ENCODE results near the gene ALDH4A1. TPM values are rescaled to one million over a fixed set of nuclear protein-coding genes. Genes with fewer than 3 reads are reported as not detected.

The ALDH4A1 gene
- total RNA-seq, 2 donors from 2014 or later = 4.7 to 15.5 TPM

DNA sequence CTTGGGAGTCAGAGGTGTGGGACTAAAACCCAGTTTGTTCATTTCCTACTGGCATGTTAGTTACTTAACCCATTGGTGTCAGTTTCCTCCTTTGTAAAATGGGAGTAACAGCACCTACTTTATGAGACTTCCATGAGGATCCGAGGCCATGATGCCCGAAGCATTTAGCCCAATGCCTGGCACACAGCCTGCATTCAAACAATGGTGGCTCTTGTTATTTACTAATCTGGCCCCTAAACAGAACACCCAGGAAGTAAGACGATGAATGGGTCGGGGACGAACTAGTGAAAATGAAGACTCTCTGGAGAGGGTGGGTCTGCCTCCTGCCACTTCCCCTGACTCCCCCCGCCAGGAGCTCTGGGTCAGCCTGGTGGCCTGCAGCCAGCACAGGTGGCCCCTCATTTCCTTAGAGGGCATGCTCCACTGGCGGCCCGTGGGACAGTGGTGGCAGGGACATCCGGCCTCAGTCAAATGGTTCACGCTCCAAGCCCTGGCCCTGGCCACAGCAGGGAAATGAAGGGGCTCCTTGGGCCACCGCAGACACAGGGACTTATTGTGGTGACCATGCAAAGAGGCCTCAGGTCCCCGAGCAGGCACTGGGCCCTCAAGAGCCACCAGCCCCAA, 33.4 kb downstream of the ALDH4A1 start:
- ATAC-seq (no peak), DNase-seq (no peak)
- intact Hi-C loops (cut with DNase I) = no loop called here
- no peaks in the 10 kb centered on the region for H3K27me3 ChIP-seq
- TF ChIP-seq, protein P1, sequence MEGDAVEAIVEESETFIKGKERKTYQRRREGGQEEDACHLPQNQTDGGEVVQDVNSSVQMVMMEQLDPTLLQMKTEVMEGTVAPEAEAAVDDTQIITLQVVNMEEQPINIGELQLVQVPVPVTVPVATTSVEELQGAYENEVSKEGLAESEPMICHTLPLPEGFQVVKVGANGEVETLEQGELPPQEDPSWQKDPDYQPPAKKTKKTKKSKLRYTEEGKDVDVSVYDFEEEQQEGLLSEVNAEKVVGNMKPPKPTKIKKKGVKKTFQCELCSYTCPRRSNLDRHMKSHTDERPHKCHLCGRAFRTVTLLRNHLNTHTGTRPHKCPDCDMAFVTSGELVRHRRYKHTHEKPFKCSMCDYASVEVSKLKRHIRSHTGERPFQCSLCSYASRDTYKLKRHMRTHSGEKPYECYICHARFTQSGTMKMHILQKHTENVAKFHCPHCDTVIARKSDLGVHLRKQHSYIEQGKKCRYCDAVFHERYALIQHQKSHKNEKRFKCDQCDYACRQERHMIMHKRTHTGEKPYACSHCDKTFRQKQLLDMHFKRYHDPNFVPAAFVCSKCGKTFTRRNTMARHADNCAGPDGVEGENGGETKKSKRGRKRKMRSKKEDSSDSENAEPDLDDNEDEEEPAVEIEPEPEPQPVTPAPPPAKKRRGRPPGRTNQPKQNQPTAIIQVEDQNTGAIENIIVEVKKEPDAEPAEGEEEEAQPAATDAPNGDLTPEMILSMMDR (IDR thresholded peaks at IDR 0.05) = no peak
- TF ChIP-seq POLR2A (IDR thresholded peaks at IDR 0.05) = no peak
- no peak overlapping the region for H3K27ac ChIP-seq
- 63 to 69% methylated on average over 9 to 11 of the region's 12 CpGs for WGBS, 2 donors
- no peaks in the 10 kb centered on the region for H3K36me3 ChIP-seq (replicated peaks in 1 of 2; ENCODE audit: insufficient read depth in 1 of 2, low read depth in 2 of 2)
- H3K4me1 ChIP-seq = peaks cover 13% of the 10 kb centered on the region
- H3K4me3 ChIP-seq = no peak overlapping the region
- H3K9me3 ChIP-seq = no peaks in the 10 kb centered on the region

DNA sequence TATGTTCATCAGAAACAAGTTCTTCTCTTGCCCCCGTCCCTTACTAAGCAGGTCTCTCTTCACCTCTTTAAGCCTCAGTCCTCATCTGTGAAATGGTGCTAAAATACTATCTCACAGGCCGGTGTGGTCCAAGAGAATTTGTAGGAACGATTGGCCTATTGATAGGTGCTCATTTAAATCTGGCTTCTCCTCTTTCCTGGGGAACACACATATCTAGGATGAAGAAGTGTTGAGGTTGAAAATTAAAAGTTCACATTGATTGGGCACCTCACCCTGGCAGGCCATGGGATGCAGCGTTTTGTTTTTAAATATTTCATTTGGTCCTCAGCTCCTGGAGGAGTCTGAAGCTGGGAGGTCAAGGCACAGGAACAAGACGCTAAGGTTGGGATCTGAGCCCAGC, 34.0 kb downstream of the ALDH4A1 start:
- H3K36me3 ChIP-seq (replicated peaks in 1 of 2; ENCODE audit: insufficient read depth in 1 of 2, low read depth in 2 of 2) = no peaks in the 10 kb centered on the region
- WGBS, 2 donors = 51 to 57% methylated on average over 5 of the region's 5 CpGs
- intact Hi-C loops (cut with DNase I) = no loop called here
- no peaks in the 10 kb centered on the region for H3K9me3 ChIP-seq
- TF ChIP-seq POLR2A (IDR thresholded peaks at IDR 0.05) = no peak
- TF ChIP-seq, protein P1 (IDR thresholded peaks at IDR 0.05) = no peak
- no peak overlapping the region for H3K4me3 ChIP-seq
- ATAC-seq (no peak), DNase-seq (no peak)
- H3K4me1 ChIP-seq = peaks cover 13% of the 10 kb centered on the region
- no peak overlapping the region for H3K27ac ChIP-seq
- no peaks in the 10 kb centered on the region for H3K27me3 ChIP-seq

DNA sequence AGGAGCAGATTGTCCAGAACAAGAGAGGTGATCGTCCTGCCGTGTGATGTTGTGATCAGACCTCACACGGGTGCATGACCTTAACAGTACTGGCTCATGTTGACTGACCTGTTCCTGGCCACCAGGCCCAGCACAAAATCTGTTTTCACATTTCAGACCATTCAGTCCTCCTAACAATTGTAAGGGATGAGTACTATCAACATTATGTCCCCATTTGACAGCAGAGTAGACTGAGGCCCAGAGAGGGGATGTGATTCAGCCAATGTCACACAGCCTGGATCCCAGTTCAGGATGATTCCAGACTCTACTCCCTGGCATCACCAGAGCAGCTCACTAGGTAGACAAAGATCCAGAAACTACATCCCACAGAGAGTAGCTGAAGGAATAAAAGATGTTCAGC, 35.5 kb downstream of the ALDH4A1 start:
- H3K4me1 ChIP-seq = peaks cover 13% of the 10 kb centered on the region
- no peaks in the 10 kb centered on the region for H3K36me3 ChIP-seq (replicated peaks in 1 of 2; ENCODE audit: insufficient read depth in 1 of 2, low read depth in 2 of 2)
- H3K27ac ChIP-seq = no peak overlapping the region
- intact Hi-C loops (cut with DNase I) = no loop called here
- DNase-seq (no peak), ATAC-seq (no peak)
- no peak overlapping the region for H3K4me3 ChIP-seq
- TF ChIP-seq POLR2A (IDR thresholded peaks at IDR 0.05) = no peak
- TF ChIP-seq, protein P1 (IDR thresholded peaks at IDR 0.05) = no peak
- no peaks in the 10 kb centered on the region for H3K27me3 ChIP-seq
- H3K9me3 ChIP-seq = no peaks in the 10 kb centered on the region
- 81 to 84% methylated on average over 3 of the region's 3 CpGs for WGBS, 2 donors

DNA sequence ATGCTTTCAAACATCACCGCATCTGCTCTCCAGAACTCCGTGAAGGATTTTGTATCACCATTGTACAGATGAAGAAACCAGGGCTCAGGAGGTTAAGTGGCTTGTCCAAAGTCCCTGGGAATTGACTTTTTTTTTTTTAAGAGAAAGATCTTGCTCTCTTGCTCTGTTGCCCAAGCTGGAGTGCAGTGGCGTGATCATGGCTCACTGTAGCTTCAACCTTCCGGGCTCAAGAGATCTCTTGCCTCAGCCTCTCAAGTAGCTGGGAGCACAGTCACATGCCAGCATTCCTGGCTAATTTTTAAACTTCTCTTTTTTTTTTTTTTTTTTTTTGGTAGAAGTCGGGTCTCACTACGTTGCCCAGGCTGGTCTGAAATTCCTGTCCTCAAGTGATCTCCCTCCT, 36.0 kb downstream of the ALDH4A1 start:
- H3K27ac ChIP-seq = no peak overlapping the region
- H3K27me3 ChIP-seq = no peaks in the 10 kb centered on the region
- no peak for ATAC-seq
- no peak for DNase-seq
- peaks cover 13% of the 10 kb centered on the region for H3K4me1 ChIP-seq
- TF ChIP-seq, protein P1 (IDR thresholded peaks at IDR 0.05) = no peak
- no peak for TF ChIP-seq POLR2A (IDR thresholded peaks at IDR 0.05)
- no peak overlapping the region for H3K4me3 ChIP-seq
- intact Hi-C loops (cut with DNase I) = no loop called here
- no peaks in the 10 kb centered on the region for H3K9me3 ChIP-seq
- no peaks in the 10 kb centered on the region for H3K36me3 ChIP-seq (replicated peaks in 1 of 2; ENCODE audit: insufficient read depth in 1 of 2, low read depth in 2 of 2)
- WGBS, 2 donors = 55 to 63% methylated on average over 6 of the region's 6 CpGs

DNA sequence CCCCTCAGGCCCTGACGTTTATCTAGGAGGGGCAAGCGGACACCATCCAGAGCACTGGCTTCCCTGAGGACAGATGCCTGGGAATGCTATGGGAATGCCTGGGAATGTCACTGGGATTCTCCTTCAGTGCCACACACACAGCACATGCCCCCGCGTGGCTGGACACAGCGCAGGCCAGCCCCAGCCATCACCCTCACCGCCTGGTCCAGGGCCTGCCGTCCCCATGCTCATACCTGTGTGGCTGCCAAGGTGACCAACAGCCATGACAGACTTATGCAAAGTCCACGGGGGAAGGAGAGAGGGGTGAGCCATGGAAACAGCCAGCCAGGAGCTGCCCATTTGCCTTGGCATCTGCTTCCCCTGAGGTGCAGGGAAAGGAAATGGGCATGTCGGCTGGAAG, 37.2 kb downstream of the ALDH4A1 start:
- Histone ChIP-seq H3K27ac (no peak overlapping the region), H3K27me3 (no peaks in the 10 kb centered on the region), H3K4me3 (no peak overlapping the region), H3K36me3 (replicated peaks in 1 of 2; ENCODE audit: insufficient read depth in 1 of 2, low read depth in 2 of 2) (no peaks in the 10 kb centered on the region), H3K4me1 (peaks cover 11% of the 10 kb centered on the region), H3K9me3 (no peaks in the 10 kb centered on the region)
- TF ChIP-seq, protein P1 (IDR thresholded peaks at IDR 0.05) = no peak
- no peak for TF ChIP-seq POLR2A (IDR thresholded peaks at IDR 0.05)
- intact Hi-C loops (cut with DNase I) = no loop called here
- DNase-seq (no peak), ATAC-seq (no peak)
- WGBS, 2 donors = 55 to 68% methylated on average over 2 to 9 of the region's 9 CpGs
